ENCODE data around the gene DOK3.

Gene DOK3

DNA sequence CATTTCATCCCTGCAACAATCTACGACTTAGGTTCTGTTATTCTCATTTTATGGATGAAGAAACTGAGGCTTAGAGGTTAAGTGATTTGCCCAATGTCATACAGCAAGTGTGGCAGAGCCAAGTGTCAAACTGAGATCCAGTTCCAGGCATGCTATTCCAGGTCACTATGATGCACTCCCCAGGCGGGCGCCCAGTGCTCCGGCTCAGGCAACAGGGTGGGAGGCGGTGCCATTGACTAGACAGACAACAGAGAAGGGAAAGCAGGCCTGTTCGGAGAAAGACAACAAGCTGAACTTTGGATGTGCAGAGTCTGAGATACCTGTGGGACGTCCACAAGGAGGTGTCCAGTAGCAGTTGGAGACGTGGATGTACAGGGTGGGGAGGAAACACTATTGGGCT is 18.0 kb upstream of the DOK3 start:
- TF ChIP-seq, protein P1, sequence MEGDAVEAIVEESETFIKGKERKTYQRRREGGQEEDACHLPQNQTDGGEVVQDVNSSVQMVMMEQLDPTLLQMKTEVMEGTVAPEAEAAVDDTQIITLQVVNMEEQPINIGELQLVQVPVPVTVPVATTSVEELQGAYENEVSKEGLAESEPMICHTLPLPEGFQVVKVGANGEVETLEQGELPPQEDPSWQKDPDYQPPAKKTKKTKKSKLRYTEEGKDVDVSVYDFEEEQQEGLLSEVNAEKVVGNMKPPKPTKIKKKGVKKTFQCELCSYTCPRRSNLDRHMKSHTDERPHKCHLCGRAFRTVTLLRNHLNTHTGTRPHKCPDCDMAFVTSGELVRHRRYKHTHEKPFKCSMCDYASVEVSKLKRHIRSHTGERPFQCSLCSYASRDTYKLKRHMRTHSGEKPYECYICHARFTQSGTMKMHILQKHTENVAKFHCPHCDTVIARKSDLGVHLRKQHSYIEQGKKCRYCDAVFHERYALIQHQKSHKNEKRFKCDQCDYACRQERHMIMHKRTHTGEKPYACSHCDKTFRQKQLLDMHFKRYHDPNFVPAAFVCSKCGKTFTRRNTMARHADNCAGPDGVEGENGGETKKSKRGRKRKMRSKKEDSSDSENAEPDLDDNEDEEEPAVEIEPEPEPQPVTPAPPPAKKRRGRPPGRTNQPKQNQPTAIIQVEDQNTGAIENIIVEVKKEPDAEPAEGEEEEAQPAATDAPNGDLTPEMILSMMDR (IDR thresholded peaks at IDR 0.05; ENCODE audit: low read depth, low read length, missing control alignments) = no peak
- no peak overlapping the region for H3K4me3 ChIP-seq (replicated peaks; ENCODE audit: low read depth, low read length)
- DNase-seq (ENCODE audit: extremely low read depth, low read depth) = no peak

DNA sequence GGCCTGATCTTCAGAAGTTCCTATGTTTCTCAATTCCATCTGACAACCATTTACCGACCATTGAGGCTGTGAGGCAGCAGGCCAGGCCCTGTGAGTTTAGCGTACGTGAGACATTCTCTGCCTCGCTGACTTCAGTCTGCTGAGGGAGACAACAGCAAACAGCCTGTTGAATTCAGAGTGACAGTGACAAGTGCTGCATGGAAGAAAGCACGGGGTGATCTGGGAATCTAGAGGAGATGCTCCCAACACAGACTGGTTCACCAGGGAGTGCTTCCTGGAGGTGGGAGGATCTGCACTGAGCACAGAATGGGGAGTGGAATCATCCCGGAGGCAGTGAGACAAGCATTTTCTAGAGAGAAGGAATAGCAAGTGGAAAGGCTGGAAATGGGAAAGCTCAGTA is 17.2 kb upstream of the DOK3 start:
- TF ChIP-seq, protein P1 (IDR thresholded peaks at IDR 0.05; ENCODE audit: low read depth, low read length, missing control alignments) = no peak
- no peak for DNase-seq (ENCODE audit: extremely low read depth, low read depth)
- no peak overlapping the region for H3K4me3 ChIP-seq (replicated peaks; ENCODE audit: low read depth, low read length)

DNA sequence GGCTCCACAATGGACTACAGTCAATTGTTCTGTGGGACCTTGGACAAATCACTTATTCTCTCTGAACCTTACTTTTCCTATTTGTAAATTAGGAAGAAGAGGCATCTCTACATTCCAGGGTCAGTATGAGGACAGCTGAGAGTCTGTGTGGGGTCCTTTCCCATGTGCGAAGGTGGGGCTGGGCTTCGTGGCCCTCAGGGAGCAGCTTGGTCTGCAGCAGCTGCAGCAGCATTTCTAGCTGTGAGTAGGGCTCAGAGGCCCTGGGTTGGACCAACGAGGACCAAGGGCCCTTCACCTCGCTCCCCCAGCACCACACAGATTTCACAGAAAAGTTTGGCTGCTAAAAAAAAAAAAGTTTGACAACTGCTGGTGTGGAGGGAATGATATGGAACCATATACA is 16.6 kb upstream of the DOK3 start:
- TF ChIP-seq, protein P1 (IDR thresholded peaks at IDR 0.05; ENCODE audit: low read depth, low read length, missing control alignments) = no peak
- no peak for DNase-seq (ENCODE audit: extremely low read depth, low read depth)

DNA sequence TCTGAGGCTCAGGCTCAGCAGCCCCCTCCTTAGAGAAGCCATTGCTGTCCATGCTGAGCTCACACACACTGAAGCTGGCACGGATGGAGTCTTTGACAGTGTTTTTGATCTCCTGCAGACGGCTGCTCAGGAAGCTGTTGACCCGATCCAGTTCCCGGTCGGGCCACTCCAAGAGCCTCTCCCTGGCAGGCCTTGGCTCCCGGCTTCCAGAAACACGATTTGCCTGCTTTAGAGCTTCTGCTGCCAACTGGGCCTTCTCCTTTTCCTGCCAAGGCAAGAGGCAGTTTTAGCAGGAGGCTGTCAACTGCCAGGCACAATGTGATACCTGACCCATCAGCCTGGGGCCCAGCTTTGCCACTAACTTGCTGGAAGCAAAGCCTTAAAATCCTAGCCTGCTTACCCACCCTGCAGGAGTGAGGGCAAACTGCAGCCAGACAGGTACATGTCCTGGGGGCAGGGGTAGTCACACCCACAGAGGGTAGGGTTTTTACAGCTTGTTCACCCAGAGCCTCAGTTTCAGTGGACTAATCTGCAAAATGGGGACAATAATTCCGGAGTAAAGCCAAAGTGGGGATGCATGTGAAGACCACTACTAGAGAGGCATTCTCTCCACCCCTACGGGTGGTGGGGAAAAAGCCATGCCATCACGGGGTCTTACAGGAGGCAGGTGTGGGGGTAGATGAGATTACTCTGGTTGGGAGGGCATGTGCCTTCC is 15.5 kb upstream of the DOK3 start:
- no peak for DNase-seq (ENCODE audit: extremely low read depth, low read depth)
- TF ChIP-seq, protein P1 (IDR thresholded peaks at IDR 0.05; ENCODE audit: low read depth, low read length, missing control alignments) = no peak
- no peak overlapping the region for H3K4me3 ChIP-seq (replicated peaks; ENCODE audit: low read depth, low read length)

More for the DNA sequence above, 16.6 kb upstream of the DOK3 start:
- no peak overlapping the region for H3K4me3 ChIP-seq (replicated peaks; ENCODE audit: low read depth, low read length)

DNA sequence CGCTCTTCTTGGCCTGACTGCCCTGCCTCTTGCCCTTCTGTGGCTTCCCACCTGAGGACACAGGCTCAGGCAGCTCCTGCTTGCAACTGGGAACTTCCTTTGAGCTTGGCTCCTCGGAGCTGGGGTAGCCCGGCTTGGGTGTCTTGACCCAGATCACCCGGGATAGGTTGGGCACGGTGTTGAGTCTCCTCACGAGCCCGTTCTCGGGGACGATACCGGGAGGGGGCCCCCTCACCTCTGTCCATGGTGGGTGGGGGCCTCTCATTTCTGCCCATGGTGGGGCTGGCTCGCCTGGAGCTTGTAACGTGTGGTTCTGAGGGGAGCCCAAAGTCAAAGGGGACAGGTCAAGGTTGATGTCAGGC is 14.9 kb upstream of the DOK3 start:
- TF ChIP-seq, protein P1 (IDR thresholded peaks at IDR 0.05; ENCODE audit: low read depth, low read length, missing control alignments) = no peak
- DNase-seq (ENCODE audit: extremely low read depth, low read depth) = no peak
- H3K4me3 ChIP-seq (replicated peaks; ENCODE audit: low read depth, low read length) = no peak overlapping the region

DNA sequence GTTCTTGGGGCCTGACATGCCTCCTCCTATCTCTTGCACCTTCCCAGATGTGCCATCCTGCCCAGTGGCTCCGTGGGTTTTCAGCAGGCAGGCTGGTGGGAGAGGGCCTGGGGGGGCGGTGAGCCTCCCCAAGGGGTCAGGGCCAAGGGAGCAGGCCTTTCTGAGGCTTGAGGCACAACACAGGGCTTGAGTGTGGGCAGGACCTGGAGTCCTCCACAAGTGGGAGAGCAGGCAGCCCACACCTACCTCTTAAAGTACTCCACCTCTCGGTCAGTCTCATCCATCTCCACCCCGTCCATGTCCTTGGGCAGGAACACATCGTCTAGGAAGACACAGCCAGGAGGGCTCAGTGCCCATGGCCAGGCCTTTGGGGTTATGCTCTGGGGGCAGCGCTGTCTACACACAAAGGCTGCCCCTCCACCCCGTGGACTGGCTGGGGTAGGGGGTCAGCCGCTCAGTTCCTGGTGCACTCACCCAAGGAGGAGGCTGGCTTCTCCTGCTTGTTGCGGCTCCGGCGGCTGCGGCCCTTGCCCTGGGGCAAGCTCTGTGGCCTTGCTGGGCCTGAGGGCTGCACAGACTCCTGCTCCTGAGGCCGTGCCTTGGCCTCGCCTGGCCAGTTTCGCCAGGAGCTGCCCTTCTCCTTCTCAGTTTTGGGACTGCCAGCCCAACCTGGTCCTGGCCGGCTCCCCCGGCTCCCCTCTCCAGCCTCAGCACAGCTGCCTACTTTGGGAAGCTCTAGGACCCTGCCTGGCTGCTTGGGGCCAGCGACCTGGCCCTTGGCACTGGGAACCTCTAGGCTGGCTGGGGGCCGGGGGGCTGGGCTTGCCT is 14.3 kb upstream of the DOK3 start:
- H3K4me3 ChIP-seq (replicated peaks; ENCODE audit: low read depth, low read length) = no peak overlapping the region
- TF ChIP-seq, protein P1 (IDR thresholded peaks at IDR 0.05; ENCODE audit: low read depth, low read length, missing control alignments) = no peak
- DNase-seq (ENCODE audit: extremely low read depth, low read depth) = no peak

Data from HFF-Myc (cell line).